ENCODE measurements around the gene TNFRSF8. TPM values are rescaled to one million over a fixed set of nuclear protein-coding genes. Genes with fewer than 3 reads are reported as not detected.

The TNFRSF8 gene
- total RNA-seq, 1 experiment from 2014 or later, result not detected

DNA sequence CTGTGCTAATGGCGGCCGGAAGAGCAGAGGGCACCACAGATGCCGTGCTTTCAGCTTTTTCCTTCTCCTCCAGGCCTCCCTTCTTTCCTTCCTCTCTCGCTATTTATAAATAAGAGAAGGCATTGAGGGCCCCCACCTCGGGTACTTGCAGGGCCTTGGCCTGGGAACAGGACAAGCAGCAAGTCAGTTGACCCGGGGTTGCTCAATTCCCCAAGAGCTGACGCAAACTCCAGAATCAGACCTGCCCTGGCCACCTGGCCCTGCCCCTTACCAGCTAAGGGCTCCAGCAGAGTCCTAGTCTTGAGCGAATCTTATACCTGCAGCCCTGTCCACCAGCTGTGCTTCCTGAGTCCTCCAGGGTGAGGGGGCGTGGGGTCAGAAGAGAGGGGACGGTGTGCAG, 117.2 kb downstream of the TNFRSF8 start:
- peaks cover 7% of the 10 kb centered on the region for H3K4me1 ChIP-seq (ENCODE audit: insufficient read depth, low read length, poor library complexity, severe bottlenecking)
- no peaks in the 10 kb centered on the region for H3K27me3 ChIP-seq (replicated peaks; ENCODE audit: insufficient read depth, low read depth, low read length, poor library complexity)
- ChIA-PET CTCF (interaction anchor here (1.2 kb wide), 1 partner anchor 56 kb away, joined by 4 read pairs; no protein-coding TSS in a partner anchor), POLR2A (ENCODE audit: low non-redundant PET) (no interaction called here)
- H3K4me3 ChIP-seq (ENCODE audit: low read depth, low read length, poor library complexity, severe bottlenecking), result no peak overlapping the region
- BruUV-seq (replicated peaks), result no TSS peak
- H3K9me3 ChIP-seq (ENCODE audit: low read depth, low read length, poor library complexity, severe bottlenecking), result no peaks in the 10 kb centered on the region
- TF ChIP-seq, protein P1, sequence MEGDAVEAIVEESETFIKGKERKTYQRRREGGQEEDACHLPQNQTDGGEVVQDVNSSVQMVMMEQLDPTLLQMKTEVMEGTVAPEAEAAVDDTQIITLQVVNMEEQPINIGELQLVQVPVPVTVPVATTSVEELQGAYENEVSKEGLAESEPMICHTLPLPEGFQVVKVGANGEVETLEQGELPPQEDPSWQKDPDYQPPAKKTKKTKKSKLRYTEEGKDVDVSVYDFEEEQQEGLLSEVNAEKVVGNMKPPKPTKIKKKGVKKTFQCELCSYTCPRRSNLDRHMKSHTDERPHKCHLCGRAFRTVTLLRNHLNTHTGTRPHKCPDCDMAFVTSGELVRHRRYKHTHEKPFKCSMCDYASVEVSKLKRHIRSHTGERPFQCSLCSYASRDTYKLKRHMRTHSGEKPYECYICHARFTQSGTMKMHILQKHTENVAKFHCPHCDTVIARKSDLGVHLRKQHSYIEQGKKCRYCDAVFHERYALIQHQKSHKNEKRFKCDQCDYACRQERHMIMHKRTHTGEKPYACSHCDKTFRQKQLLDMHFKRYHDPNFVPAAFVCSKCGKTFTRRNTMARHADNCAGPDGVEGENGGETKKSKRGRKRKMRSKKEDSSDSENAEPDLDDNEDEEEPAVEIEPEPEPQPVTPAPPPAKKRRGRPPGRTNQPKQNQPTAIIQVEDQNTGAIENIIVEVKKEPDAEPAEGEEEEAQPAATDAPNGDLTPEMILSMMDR (conservative IDR thresholded peaks at IDR 0.05; ENCODE audit: low read depth, low read length), result no peak
- no peak for TF ChIP-seq EZH2 (IDR thresholded peaks at IDR 0.05; ENCODE audit: borderline replicate concordance, low read depth, low read length, poor library complexity, severe bottlenecking)
- H3K27ac ChIP-seq (ENCODE audit: low read depth, low read length, poor library complexity, severe bottlenecking), result no peak overlapping the region
- intact Hi-C loops (cut with micrococcal nuclease; ENCODE audit: unreplicated experiment), result no loop called here
- no peaks in the 10 kb centered on the region for H3K36me3 ChIP-seq (ENCODE audit: insufficient read depth, low read length, poor library complexity, severe bottlenecking)
- no peak for DNase-seq (ENCODE audit: low spot score)

DNA sequence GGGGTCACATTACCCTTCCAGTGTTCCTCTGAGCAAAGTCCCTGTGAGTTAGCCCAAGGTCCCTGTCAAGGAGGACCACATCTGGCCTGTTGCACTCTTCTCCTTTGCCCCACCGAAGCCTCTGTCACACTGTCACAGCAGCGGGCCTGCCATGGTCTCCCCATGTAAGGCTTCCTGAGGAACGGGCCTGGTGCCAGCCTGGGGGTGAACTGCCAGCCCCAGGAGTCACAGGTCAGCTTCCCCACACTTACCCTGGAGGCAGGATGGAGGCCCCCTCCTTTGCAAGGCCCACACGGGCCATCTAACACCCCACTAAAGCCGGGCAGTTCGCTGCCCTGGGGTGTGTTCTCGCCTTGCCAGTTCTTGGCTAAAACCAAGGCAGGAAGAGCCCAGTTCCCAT, 117.8 kb downstream of the TNFRSF8 start:
- Histone ChIP-seq H3K27me3 (replicated peaks; ENCODE audit: insufficient read depth, low read depth, low read length, poor library complexity) (no peaks in the 10 kb centered on the region), H3K27ac (ENCODE audit: low read depth, low read length, poor library complexity, severe bottlenecking) (no peak overlapping the region), H3K36me3 (ENCODE audit: insufficient read depth, low read length, poor library complexity, severe bottlenecking) (no peaks in the 10 kb centered on the region), H3K4me3 (ENCODE audit: low read depth, low read length, poor library complexity, severe bottlenecking) (no peak overlapping the region), H3K9me3 (ENCODE audit: low read depth, low read length, poor library complexity, severe bottlenecking) (no peaks in the 10 kb centered on the region), H3K4me1 (ENCODE audit: insufficient read depth, low read length, poor library complexity, severe bottlenecking) (peaks cover 7% of the 10 kb centered on the region)
- no peak for TF ChIP-seq EZH2 (IDR thresholded peaks at IDR 0.05; ENCODE audit: borderline replicate concordance, low read depth, low read length, poor library complexity, severe bottlenecking)
- TF ChIP-seq, protein P1 (conservative IDR thresholded peaks at IDR 0.05; ENCODE audit: low read depth, low read length), result no peak
- no peak for DNase-seq (ENCODE audit: low spot score)
- BruUV-seq (replicated peaks), result no TSS peak
- intact Hi-C loops (cut with micrococcal nuclease; ENCODE audit: unreplicated experiment), result no loop called here
- CTCF ChIA-PET, result interaction anchor here (1.2 kb wide), 1 partner anchor 56 kb away, joined by 4 read pairs; no protein-coding TSS in a partner anchor
- POLR2A ChIA-PET (ENCODE audit: low non-redundant PET), result no interaction called here

DNA sequence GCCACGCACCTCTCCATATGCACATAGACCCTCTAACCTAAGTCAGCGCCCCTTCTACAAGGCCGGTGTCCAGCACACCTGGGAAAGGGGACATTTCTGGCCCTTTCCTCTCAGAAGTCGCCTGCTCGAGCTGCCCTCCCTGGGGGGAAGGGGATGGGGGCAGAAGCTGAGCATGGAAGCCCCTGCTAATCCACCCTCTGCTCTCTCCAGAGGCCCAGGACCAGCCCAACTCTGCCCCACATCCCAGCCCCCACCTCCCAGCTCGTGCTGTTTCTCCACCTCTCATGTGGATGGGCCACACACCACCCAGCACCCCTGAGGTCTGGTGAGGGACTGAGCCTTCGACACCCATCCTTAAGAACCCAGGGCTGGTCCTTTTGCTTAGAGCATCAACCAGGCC, 118.5 kb downstream of the TNFRSF8 start:
- Histone ChIP-seq H3K4me1 (ENCODE audit: insufficient read depth, low read length, poor library complexity, severe bottlenecking) (peaks cover 7% of the 10 kb centered on the region), H3K36me3 (ENCODE audit: insufficient read depth, low read length, poor library complexity, severe bottlenecking) (no peaks in the 10 kb centered on the region), H3K9me3 (ENCODE audit: low read depth, low read length, poor library complexity, severe bottlenecking) (no peaks in the 10 kb centered on the region), H3K27ac (ENCODE audit: low read depth, low read length, poor library complexity, severe bottlenecking) (no peak overlapping the region), H3K27me3 (replicated peaks; ENCODE audit: insufficient read depth, low read depth, low read length, poor library complexity) (no peaks in the 10 kb centered on the region), H3K4me3 (ENCODE audit: low read depth, low read length, poor library complexity, severe bottlenecking) (no peak overlapping the region)
- ChIA-PET CTCF (no interaction called here), POLR2A (ENCODE audit: low non-redundant PET) (no interaction called here)
- BruUV-seq (replicated peaks), result no TSS peak
- no peak for DNase-seq (ENCODE audit: low spot score)
- intact Hi-C loops (cut with micrococcal nuclease; ENCODE audit: unreplicated experiment), result no loop called here
- TF ChIP-seq EZH2 (IDR thresholded peaks at IDR 0.05; ENCODE audit: borderline replicate concordance, low read depth, low read length, poor library complexity, severe bottlenecking), result no peak
- TF ChIP-seq, protein P1 (conservative IDR thresholded peaks at IDR 0.05; ENCODE audit: low read depth, low read length), result no peak
